NCI-H1694 treated with DMSO at 0.1 percent for 48 hours (cell line): ENCODE measurements around the gene CORO1A.
"Not testable (repeated sequence)": the region's sequence is repeated elsewhere in the genome, so short reads cannot be mapped to it uniquely, and the experiment has no call there.

Experiments
- DNase-seq: peaks from one replicate; lab custom pipeline; 2025; lab: John Stamatoyannopoulos, UW

CORO1A gene

GRCh38 chr16:30183233-30184095 is at the start of gene CORO1A:
TSS of gene CORO1A (plus strand) at chr16:30183602. CDS start at chr16:30185210, 1,608 bp downstream.
- peak; percentile 29 for DNase-seq

GRCh38 chr16:30136971-30137605 is 46.3 kb upstream of the CORO1A start:
- no peak for DNase-seq

- DNase-seq: no peak
Measured at GRCh38 chr16:30137897-30138296, 45.5 kb upstream of the CORO1A start.

GRCh38 chr16:30139583-30140481 is 43.6 kb upstream of the CORO1A start:
- DNase-seq: no peak

- no peak for DNase-seq
Measured at GRCh38 chr16:30141750-30142149, 41.7 kb upstream of the CORO1A start.

GRCh38 chr16:30142672-30143346 is 40.6 kb upstream of the CORO1A start:
- no peak for DNase-seq

- no peak for DNase-seq
Measured at GRCh38 chr16:30143347-30143702, 40.1 kb upstream of the CORO1A start.

GRCh38 chr16:30144017-30144416 is 39.4 kb upstream of the CORO1A start:
- DNase-seq: no peak

- DNase-seq: no peak
Measured at GRCh38 chr16:30144917-30145316, 38.5 kb upstream of the CORO1A start.

- no peak for DNase-seq
Measured at GRCh38 chr16:30145657-30146056, 37.7 kb upstream of the CORO1A start.

- no peak for DNase-seq
Measured at GRCh38 chr16:30147843-30148510, 35.4 kb upstream of the CORO1A start.

GRCh38 chr16:30149250-30149930 is 34.0 kb upstream of the CORO1A start:
- no peak for DNase-seq

GRCh38 chr16:30151091-30151490 is 32.3 kb upstream of the CORO1A start:
- no peak for DNase-seq

- DNase-seq: no peak
Measured at GRCh38 chr16:30152517-30152916, 30.9 kb upstream of the CORO1A start.

GRCh38 chr16:30155188-30155587 is 28.2 kb upstream of the CORO1A start:
- no peak for DNase-seq

- DNase-seq: no peak
Measured at GRCh38 chr16:30157214-30157613, 26.2 kb upstream of the CORO1A start.

- no peak for DNase-seq
Measured at GRCh38 chr16:30163538-30163937, 19.9 kb upstream of the CORO1A start.

GRCh38 chr16:30166202-30166902 is 17.1 kb upstream of the CORO1A start:
- no peak for DNase-seq

GRCh38 chr16:30168746-30169145 is 14.7 kb upstream of the CORO1A start:
- not testable (repeated sequence) for DNase-seq

GRCh38 chr16:30169416-30169815 is 14.0 kb upstream of the CORO1A start:
- not testable (repeated sequence) for DNase-seq
